ENCODE measurements around the gene LAMB4.

The LAMB4 gene

GRCh38 chr7:108077709-108078108, 52.5 kb downstream of the LAMB4 start:
- no peak for DNase-seq

GRCh38 chr7:108076156-108076555, 54.0 kb downstream of the LAMB4 start:
- DNase-seq, result no peak

GRCh38 chr7:108073305-108074070, 56.7 kb downstream of the LAMB4 start:
- no peak for DNase-seq

- DNase-seq, result no peak
Observed at GRCh38 chr7:108072739-108073138, 57.4 kb downstream of the LAMB4 start.

- DNase-seq, result no peak
Observed at GRCh38 chr7:108072116-108072515, 58.0 kb downstream of the LAMB4 start.

- no peak for DNase-seq
Observed at GRCh38 chr7:108071551-108071950, 58.6 kb downstream of the LAMB4 start.

GRCh38 chr7:108069646-108070045, 60.5 kb downstream of the LAMB4 start:
- DNase-seq, result no peak

GRCh38 chr7:108067844-108068243, 62.3 kb downstream of the LAMB4 start:
- no peak for DNase-seq

- DNase-seq, result no peak
Observed at GRCh38 chr7:108066486-108066885, 63.7 kb downstream of the LAMB4 start.

- no peak for DNase-seq
Observed at GRCh38 chr7:108063520-108063933, 66.6 kb downstream of the LAMB4 start.

GRCh38 chr7:108062250-108063014, 67.7 kb downstream of the LAMB4 start:
- no peak for DNase-seq

- DNase-seq, result no peak
Observed at GRCh38 chr7:108059526-108059925, 70.6 kb downstream of the LAMB4 start.

- DNase-seq, result no peak
Observed at GRCh38 chr7:108057951-108058481, 72.1 kb downstream of the LAMB4 start.

- DNase-seq, result no peak
Observed at GRCh38 chr7:108055611-108056021, 74.5 kb downstream of the LAMB4 start.

GRCh38 chr7:108054537-108054936, 75.6 kb downstream of the LAMB4 start:
- no peak for DNase-seq

- DNase-seq, result no peak
Observed at GRCh38 chr7:108053250-108053649, 76.9 kb downstream of the LAMB4 start.

- no peak for DNase-seq
Observed at GRCh38 chr7:108051454-108051853, 78.7 kb downstream of the LAMB4 start.

- DNase-seq, result peak; percentile 8
Observed at GRCh38 chr7:108049962-108050361, 80.2 kb downstream of the LAMB4 start.

- no peak for DNase-seq
Observed at GRCh38 chr7:108048422-108048821, 81.7 kb downstream of the LAMB4 start.

- DNase-seq, result no peak
Observed at GRCh38 chr7:108046952-108047506, 83.1 kb downstream of the LAMB4 start.

- DNase-seq, result no peak
Observed at GRCh38 chr7:108045669-108046068, 84.5 kb downstream of the LAMB4 start.

- no peak for DNase-seq
Observed at GRCh38 chr7:108045154-108045553, 85.0 kb downstream of the LAMB4 start.

- DNase-seq, result no peak
Observed at GRCh38 chr7:108044345-108044744, 85.8 kb downstream of the LAMB4 start.

- DNase-seq, result no peak
Observed at GRCh38 chr7:108038986-108039385, 91.2 kb downstream of the LAMB4 start.

Measured in CD4-positive, alpha-beta T cell treated with Interleukin-17A for 4 hours (primary cell).